Measurements from ENCODE around the gene MBP.

- no peak for TF ChIP-seq TEAD4 (IDR thresholded peaks at IDR 0.05)
- TF ChIP-seq REST (IDR thresholded peaks at IDR 0.05; ENCODE audit: low read depth): no peak
- TF ChIP-seq TAF1 (IDR thresholded peaks at IDR 0.05; ENCODE audit: low read depth): no peak
- TF ChIP-seq RAD21 (IDR thresholded peaks at IDR 0.05; ENCODE audit: low read depth): no peak
- no peak for TF ChIP-seq EP300 (IDR thresholded peaks at IDR 0.05; ENCODE audit: borderline replicate concordance)
- TF ChIP-seq YY1 (IDR thresholded peaks at IDR 0.05; ENCODE audit: low read depth): no peak
- no peak for TF ChIP-seq FOXM1 (IDR thresholded peaks at IDR 0.05; ENCODE audit: borderline replicate concordance, low read depth)
- TF ChIP-seq ZBTB7A (IDR thresholded peaks at IDR 0.05; ENCODE audit: low read depth): no peak
- no peak for TF ChIP-seq CREB1 (IDR thresholded peaks at IDR 0.05; ENCODE audit: low read depth)
- no peak for TF ChIP-seq CEBPB (IDR thresholded peaks at IDR 0.05)
- no peak for TF ChIP-seq MAX (IDR thresholded peaks at IDR 0.05)
- TF ChIP-seq NFIC (IDR thresholded peaks at IDR 0.05): no peak
- no peak for TF ChIP-seq TCF12 (IDR thresholded peaks at IDR 0.05; ENCODE audit: low read depth)
- TF ChIP-seq USF1 (IDR thresholded peaks at IDR 0.05): no peak
Observed at GRCh38 chr18:77166523-77166922, 33.9 kb upstream of the MBP start.
